Hepatocyte (in vitro differentiated cells): ENCODE data around the gene SCFD2.

ENCODE experiments used
- CTCF ChIP-seq: fragments of 200-600 bp; sonication (generic); IDR thresholded peaks from 2 replicates; pipeline ENCODE4 v1.5.1; 2016; ENCODE audit warnings: antibody characterized with exemption, mild to moderate bottlenecking; ENCODE audit not compliant: poor library complexity
- EZH2 ChIP-seq: fragments of 200-600 bp; sonication (generic); IDR thresholded peaks from 2 replicates; pipeline ENCODE4 v1.6.1; 2016; ENCODE audit warnings: antibody characterized with exemption, mild to moderate bottlenecking, borderline replicate concordance
- EZH2phosphoT487 ChIP-seq: fragments of 200-600 bp; sonication (generic); IDR thresholded peaks from one replicate; pipeline ENCODE4 v1.6.1; 2018; ENCODE audit warnings: antibody characterized with exemption, mild to moderate bottlenecking, low read depth, moderate library complexity; ENCODE audit not compliant: unreplicated experiment, severe bottlenecking

- TF ChIP-seq CTCF (no peak), EZH2 (no peak), EZH2phosphoT487 (no peak)
Observed at GRCh38 chr4:53234669-53235068, 131.2 kb downstream of the SCFD2 start.
